ENCODE data around the gene LYZL2. TPM values are rescaled to one million over a fixed set of nuclear protein-coding genes. Genes with fewer than 3 reads are reported as not detected.
A peak's percentile ranks its signal among the peaks of the same experiment; 100 is the strongest.

LYZL2 gene
- polyA plus RNA-seq, 3 donors: not detected

DNA sequence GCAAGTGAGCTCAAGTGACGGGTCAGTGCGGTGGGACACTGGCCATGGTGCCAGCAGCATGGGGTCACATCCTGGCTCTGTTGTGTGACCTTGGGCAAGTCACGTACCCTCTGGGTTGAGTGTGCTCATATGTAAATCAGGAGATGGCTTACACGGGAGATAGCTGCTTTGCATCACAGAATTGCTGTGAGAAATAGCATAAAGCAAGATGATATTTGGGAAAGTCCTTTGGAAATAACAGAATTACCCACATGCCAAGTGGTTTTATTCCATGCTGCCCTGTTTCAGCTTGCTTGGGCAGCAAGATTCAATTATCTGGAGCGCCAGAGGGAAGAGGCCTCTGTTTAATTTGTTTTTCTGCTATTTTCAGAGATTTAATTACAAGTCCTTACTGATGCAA, 48.9 kb downstream of the LYZL2 start:
- Histone ChIP-seq H3K27me3 (ENCODE audit: control insufficient read depth in 2 of 2, insufficient read depth in 2 of 2, low read length in 2 of 2) (no peaks in the 10 kb centered on the region), H3K79me2 (ENCODE audit: insufficient read depth, low read length) (no peaks in the 10 kb centered on the region), H3K4me2 (replicated peaks; ENCODE audit: extremely low read depth, low read length, poor library complexity, severe bottlenecking) (no peak overlapping the region), H3K4me3 (replicated peaks in 1 of 3; ENCODE audit: low read depth in 2 of 3, low read length in 3 of 3) (no peak overlapping the region), H3K27ac (ENCODE audit: low read depth in 1 of 2, low read length in 2 of 2) (no peak overlapping the region), H3K4me1 (ENCODE audit: control insufficient read depth in 1 of 2, insufficient read depth in 2 of 2, low read length in 2 of 2) (peaks cover 24 to 31% of the 10 kb centered on the region in 2 donors), H3K36me3 (replicated peaks in 1 of 2; ENCODE audit: control insufficient read depth in 1 of 2, insufficient read depth in 2 of 2, low read length in 2 of 2) (no peaks in the 10 kb centered on the region), H2AFZ (ENCODE audit: insufficient read depth, low read depth, low read length, poor library complexity, severe bottlenecking) (no peak overlapping the region), H3K9ac (ENCODE audit: insufficient read depth, low read length, poor library complexity, severe bottlenecking) (no peak overlapping the region), H4K20me1 (ENCODE audit: insufficient read depth, low read length) (no peaks in the 10 kb centered on the region), H3K9me3 (replicated peaks in 1 of 2; ENCODE audit: control insufficient read depth in 1 of 2, insufficient read depth in 1 of 2, low read length in 2 of 2) (no peaks in the 10 kb centered on the region)
- Mint-ChIP-seq H3K27ac (no peak overlapping the region), H3K4me1 (peaks cover 26% of the 10 kb centered on the region), H3K27me3 (ENCODE audit: low read depth in 3 of 3) (peaks cover 0 to 2% (median 0%) of the 10 kb centered on the region in 3 donors), H3K36me3 (no peaks in the 10 kb centered on the region), H3K4me3 (no peak overlapping the region), H3K9me3 (peaks cover 0 to under 1% (median 0%) of the 10 kb centered on the region in 7 donors)
- DNase-seq: peak in 1 of 3 donors; percentile 56
- intact Hi-C loops (cut with micrococcal nuclease): loop anchor here in 1 of 2 donors (10.0 kb wide), 1 partner anchor 46 kb away; no protein-coding TSS in a partner anchor
- TF ChIP-seq, protein P1, sequence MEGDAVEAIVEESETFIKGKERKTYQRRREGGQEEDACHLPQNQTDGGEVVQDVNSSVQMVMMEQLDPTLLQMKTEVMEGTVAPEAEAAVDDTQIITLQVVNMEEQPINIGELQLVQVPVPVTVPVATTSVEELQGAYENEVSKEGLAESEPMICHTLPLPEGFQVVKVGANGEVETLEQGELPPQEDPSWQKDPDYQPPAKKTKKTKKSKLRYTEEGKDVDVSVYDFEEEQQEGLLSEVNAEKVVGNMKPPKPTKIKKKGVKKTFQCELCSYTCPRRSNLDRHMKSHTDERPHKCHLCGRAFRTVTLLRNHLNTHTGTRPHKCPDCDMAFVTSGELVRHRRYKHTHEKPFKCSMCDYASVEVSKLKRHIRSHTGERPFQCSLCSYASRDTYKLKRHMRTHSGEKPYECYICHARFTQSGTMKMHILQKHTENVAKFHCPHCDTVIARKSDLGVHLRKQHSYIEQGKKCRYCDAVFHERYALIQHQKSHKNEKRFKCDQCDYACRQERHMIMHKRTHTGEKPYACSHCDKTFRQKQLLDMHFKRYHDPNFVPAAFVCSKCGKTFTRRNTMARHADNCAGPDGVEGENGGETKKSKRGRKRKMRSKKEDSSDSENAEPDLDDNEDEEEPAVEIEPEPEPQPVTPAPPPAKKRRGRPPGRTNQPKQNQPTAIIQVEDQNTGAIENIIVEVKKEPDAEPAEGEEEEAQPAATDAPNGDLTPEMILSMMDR (IDR thresholded peaks at IDR 0.05): no peak
- 96% methylated on average over 4 of the region's 5 CpGs for WGBS (ENCODE audit: insufficient coverage)

DNA sequence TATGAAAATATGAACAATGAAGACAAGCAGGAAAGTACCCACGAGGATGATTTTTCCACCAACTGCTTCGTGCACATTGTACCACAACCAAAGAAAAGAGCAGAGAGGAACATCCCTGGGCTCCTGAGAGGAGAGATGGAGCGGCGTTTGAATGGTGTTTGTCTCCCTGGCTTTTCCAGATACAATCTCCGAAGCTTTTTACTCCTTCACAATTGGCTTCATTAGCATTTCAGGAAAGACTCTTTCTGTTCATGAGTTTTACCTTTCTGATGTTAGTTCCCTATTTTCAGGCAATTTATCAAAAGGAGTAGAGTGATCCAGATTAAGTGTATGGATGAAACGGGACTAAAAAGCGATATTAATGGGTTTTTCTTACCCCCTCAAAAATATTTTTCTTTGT, 49.3 kb downstream of the LYZL2 start:
- Mint-ChIP-seq H3K27me3 (ENCODE audit: low read depth in 3 of 3) (peaks cover 0 to 2% (median 0%) of the 10 kb centered on the region in 3 donors), H3K4me3 (no peak overlapping the region), H3K9me3 (peaks cover 0 to 2% (median 0%) of the 10 kb centered on the region in 7 donors), H3K27ac (no peak overlapping the region), H3K36me3 (no peaks in the 10 kb centered on the region), H3K4me1 (peaks cover 30% of the 10 kb centered on the region)
- Histone ChIP-seq H3K4me1 (ENCODE audit: control insufficient read depth in 1 of 2, insufficient read depth in 2 of 2, low read length in 2 of 2) (peaks cover 28 to 35% of the 10 kb centered on the region in 2 donors), H3K27ac (ENCODE audit: low read depth in 1 of 2, low read length in 2 of 2) (no peak overlapping the region), H3K79me2 (ENCODE audit: insufficient read depth, low read length) (no peaks in the 10 kb centered on the region), H3K9me3 (replicated peaks in 1 of 2; ENCODE audit: control insufficient read depth in 1 of 2, insufficient read depth in 1 of 2, low read length in 2 of 2) (no peaks in the 10 kb centered on the region), H3K27me3 (ENCODE audit: control insufficient read depth in 2 of 2, insufficient read depth in 2 of 2, low read length in 2 of 2) (no peaks in the 10 kb centered on the region), H3K4me3 (replicated peaks in 1 of 3; ENCODE audit: low read depth in 2 of 3, low read length in 3 of 3) (no peak overlapping the region), H3K36me3 (replicated peaks in 1 of 2; ENCODE audit: control insufficient read depth in 1 of 2, insufficient read depth in 2 of 2, low read length in 2 of 2) (no peaks in the 10 kb centered on the region), H4K20me1 (ENCODE audit: insufficient read depth, low read length) (no peaks in the 10 kb centered on the region), H2AFZ (ENCODE audit: insufficient read depth, low read depth, low read length, poor library complexity, severe bottlenecking) (no peak overlapping the region), H3K4me2 (replicated peaks; ENCODE audit: extremely low read depth, low read length, poor library complexity, severe bottlenecking) (no peak overlapping the region), H3K9ac (ENCODE audit: insufficient read depth, low read length, poor library complexity, severe bottlenecking) (no peak overlapping the region)
- TF ChIP-seq, protein P1 (IDR thresholded peaks at IDR 0.05): no peak
- DNase-seq: no peak
- intact Hi-C loops (cut with micrococcal nuclease): loop anchor here in 1 of 2 donors (10.0 kb wide), 1 partner anchor 45 kb away; no protein-coding TSS in a partner anchor
- WGBS (ENCODE audit: insufficient coverage): no CpG with 5 or more reads among the region's 7 CpGs

Data from CD14-positive monocyte (primary cell).